ENCODE measurements around the gene EIF2S2. TPM values are rescaled to one million over a fixed set of nuclear protein-coding genes. Genes with fewer than 3 reads are reported as not detected.

EIF2S2 gene
- total RNA-seq, 1 donor from 2014 or later, result 148 TPM

Other genes with a start within 250 kb of the EIF2S2 start
- 61.6 and 68.9 TPM in 2 replicates for gene RALY, start 118.3 kb downstream of the EIF2S2 start, total RNA-seq
- not detected in 2 replicates for gene ASIP, start 129.2 kb upstream of the EIF2S2 start, total RNA-seq
- gene AHCY, start 191.1 kb upstream of the EIF2S2 start, total RNA-seq, result 111 and 163 TPM in 2 replicates